Smooth muscle cell of the brain vasculature (primary cell): Measurements from ENCODE around the gene PNPO.

Experiments
- DNase-seq: peaks from one replicate; pipeline ENCODE4 v3.0.0-alpha.2; 2012; ENCODE audit warnings: low read depth, low spot score

The PNPO gene

DNA sequence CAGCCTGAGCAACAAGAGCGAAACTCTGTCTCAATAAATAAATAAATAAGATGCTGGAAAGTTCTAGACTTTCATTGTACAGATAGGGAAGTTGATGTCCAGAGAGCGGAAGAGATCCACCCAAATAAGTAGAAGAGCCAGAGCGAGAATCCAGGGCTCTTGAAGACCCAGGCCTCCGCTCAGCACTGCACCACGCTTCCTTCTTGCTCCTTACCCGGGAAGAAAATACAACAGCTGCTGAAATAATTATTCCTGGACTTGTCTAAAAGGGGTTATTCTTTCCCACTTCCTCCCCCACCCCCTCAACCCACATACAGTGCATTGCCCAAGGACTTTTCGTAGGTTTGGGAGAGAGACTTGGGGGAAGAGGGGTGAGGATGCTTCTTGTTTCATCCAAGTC is 56.2 kb downstream of the PNPO start:
- DNase-seq, result no peak

- DNase-seq, result no peak
Observed at GRCh38 chr17:47998044-47998443, 56.7 kb downstream of the PNPO start.
